Activated T-cell treated with anti-CD3 and anti-CD28 coated beads for 24 hours (primary cell): Measurements from ENCODE around the gene TOR2A.

Experiments used
- DNase-seq: peaks from one replicate; pipeline ENCODE4 v3.0.0-alpha.2; 2020; ENCODE audit warnings: low read depth

The TOR2A gene

DNA sequence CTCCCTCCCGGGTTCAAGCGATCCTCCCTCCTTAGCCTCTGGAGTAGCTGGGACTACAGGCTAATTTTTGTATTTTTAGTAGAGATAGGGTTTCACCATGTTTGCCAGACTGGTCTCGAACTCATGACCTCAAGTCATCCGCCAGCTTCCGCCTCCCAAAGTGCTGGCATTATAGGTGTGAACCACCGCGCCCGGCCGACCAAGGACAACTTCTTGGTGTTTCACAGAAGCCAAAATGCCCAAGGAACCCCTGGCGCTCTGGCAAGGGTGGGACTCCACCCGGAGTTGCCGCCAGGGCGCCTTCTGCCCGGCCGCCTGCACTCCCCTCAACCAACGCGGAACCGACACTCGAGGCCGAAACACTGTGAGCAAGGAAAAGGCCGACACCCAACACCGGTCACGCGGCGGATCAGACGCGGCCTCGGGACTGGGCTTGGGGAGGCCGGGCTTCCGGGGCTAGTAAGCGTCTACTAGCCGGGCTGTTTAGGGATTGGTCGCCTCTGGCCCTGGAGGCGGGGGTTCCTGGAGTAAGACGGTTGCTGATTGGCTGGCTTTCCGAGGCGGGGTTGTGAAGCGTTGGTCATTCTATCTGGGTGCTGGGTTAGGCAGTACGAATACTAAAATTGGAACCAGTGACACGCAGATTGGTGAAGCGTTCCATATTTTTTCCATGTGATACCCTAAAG is 36.0 kb downstream of the TOR2A start:
- peak; percentile 82 for DNase-seq

DNA sequence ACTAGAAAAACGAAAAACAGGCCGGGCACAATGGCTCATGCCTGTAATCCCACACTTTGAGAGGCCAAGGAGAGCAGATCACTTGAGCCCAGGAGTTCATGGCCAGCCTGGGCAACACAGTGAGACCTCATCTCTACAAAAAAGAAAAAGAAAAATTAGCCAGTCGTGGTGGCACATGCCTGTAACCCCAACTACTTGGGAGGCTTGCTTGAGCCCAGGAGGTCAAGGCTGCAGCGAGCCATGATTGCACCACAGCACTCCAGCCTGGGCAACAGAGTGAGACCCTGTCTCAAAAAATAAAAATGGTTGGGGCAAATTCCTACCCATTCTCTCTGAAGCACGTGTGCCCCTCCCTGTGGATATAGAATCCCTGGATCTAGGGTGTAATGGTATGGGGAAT is 36.7 kb downstream of the TOR2A start:
- no peak for DNase-seq

DNA sequence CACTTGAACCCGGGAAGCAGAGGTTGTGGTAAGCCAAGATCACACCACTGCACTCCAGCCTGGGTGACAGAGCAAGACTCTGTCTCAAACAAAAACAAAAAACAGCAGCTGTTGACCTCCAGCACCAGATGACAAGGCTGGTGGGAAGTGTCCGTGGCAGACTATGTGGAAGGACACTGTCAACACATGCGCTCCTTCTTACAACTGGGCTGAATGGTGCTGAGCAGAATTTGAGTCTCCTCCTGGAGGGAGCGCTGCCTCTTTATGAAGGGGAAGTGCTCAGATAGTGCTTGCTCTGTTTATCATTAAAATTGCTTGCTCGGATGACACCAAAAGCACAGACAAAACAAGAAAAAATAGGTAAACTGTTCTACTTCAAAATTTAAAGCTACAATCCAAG is 37.5 kb downstream of the TOR2A start:
- no peak for DNase-seq

DNA sequence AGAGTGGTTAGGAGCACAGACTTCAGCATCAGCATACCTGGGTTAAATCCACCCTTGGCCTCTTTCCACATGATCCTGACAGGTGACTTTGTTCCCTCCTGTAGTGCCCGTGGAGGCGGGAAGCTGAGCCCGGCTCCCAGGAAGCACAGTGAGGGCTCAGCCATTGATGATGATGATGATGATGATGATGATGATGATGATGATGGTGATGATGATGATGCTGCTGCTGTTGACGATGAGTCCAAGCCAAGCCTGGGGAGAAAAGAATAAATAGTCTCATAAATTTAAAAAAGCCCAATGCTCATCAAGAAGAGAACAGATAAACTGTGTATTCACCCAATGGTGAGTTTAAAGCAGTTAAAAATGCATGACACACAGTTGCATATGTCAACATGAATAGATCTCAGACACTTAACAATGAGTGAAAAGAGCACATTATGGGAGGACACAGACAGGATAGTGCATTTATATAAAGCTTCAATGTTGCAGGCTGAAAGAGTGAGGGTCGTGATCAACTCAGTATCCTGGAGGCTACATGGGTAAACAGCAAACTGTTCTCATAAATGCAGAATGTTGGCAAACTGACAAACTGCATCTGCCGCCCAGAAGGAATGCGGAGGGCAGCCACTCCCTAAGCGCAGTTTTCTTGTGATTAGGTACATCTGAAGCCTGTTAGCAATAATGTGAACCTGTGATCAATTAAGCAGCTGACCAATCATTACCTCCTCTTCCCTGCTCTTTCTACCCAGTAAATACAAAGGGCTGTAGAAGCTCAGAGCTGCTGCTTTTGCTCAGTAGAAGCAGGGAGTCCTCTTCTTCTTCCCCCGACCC is 40.0 kb downstream of the TOR2A start:
- DNase-seq, result no peak

DNA sequence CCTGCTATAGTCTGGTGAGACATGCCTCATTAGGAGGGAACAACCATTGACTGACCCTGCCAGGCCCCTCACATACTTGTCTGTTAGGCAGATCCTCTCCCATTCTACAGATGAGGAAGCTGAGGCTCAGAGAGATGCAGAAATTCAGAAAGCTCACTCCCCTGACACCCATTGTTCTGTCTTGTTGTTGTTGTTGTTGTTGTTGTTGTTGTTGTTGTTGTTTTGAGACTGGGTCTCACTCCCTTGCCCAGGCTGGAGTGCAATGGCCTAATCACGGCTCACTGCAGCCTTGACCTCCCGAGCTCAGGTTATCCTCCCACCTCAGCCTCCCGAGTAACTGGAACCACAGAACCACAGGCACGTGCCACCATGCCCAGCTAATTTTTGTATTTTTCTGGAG is 41.4 kb downstream of the TOR2A start:
- no peak for DNase-seq

DNA sequence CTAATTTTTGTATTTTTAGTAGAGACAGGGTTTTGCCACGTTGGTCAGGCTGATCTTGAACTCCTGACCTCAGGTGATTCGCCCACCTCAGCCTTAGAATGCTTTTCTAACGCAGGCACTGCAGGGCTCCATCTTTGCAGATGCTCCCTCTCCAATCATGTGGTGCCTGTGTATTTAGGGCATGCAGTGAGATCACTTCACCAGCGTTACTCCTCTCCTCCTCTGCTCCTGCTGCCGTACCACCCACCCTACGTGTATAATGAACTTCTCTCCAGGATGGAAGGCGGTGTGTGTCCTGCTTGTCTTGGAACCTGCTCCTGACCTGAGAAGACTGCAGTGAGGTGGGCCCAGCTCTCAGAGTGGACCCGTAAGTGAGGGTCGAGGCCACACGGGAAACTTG is 42.0 kb downstream of the TOR2A start:
- DNase-seq, result no peak

DNA sequence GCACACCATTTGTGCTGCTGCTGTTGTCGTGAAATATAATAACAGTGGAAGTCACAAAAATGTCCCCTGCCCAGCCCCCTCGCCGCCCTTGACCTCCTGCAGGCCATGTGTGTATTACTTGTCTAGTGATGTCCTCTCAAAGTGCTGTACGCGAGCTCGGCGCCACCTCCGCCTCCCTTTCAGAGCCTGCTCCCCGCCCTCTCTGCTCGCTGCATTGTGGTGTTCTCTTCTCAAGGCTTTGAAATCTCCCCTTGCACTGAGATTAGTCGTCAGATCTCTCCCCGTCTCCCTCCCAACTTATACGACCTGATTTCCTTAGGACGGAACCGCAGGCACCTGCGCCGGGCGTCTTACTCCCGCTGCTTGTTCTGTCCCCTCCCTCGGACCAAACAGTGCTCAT is 43.0 kb downstream of the TOR2A start:
- DNase-seq, result no peak

DNA sequence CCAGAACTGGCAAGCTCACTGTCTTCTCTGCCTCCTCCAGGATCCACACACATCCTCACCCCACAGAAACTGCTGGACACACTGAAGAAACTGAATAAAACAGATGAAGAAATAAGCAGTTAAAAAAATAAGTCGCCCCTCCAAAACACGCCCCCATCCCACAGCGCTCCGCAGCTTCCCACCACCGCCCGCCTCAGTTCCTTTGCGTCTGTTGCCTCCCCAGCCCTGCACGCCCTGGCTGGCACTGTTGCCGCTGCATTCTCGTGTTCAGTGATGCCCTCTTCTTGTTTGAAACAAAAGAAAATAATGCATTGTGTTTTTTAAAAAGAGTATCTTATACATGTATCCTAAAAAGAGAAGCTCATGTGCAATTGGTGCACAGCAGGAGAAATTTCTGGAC is 44.4 kb downstream of the TOR2A start:
- DNase-seq, result no peak

DNA sequence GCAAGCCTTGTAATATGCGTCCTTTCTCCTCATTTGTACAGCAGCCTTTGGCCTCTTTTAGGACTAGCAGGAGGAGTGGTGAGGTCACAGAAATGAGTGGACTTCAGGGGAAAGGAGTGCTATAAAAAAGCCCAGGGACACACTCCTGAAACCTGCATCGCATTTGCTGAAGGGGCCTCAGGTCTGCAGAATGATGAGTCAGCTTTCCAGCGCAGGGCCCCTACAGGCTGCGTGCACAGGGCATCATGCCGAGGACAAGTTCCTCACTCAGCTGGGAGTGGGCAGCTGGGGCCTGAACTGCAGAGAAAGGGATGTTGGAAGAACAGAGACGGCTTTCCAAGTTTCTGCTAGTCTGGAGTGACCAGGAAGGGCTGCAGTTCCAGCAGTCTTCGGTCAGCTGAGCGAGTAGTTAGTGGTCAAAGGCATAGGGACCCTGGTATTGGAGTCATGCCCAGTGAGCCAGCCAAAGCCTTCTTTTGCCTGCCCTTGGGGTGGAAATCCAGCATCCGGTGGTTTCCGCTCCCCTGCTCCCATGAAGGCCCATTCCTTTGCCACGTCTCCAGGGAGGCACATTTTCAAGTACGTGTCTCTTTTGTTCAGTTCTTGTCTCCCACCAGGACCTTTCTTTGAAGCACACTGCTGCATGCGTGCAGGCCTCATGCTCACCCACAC is 45.6 kb downstream of the TOR2A start:
- DNase-seq, result no peak

DNA sequence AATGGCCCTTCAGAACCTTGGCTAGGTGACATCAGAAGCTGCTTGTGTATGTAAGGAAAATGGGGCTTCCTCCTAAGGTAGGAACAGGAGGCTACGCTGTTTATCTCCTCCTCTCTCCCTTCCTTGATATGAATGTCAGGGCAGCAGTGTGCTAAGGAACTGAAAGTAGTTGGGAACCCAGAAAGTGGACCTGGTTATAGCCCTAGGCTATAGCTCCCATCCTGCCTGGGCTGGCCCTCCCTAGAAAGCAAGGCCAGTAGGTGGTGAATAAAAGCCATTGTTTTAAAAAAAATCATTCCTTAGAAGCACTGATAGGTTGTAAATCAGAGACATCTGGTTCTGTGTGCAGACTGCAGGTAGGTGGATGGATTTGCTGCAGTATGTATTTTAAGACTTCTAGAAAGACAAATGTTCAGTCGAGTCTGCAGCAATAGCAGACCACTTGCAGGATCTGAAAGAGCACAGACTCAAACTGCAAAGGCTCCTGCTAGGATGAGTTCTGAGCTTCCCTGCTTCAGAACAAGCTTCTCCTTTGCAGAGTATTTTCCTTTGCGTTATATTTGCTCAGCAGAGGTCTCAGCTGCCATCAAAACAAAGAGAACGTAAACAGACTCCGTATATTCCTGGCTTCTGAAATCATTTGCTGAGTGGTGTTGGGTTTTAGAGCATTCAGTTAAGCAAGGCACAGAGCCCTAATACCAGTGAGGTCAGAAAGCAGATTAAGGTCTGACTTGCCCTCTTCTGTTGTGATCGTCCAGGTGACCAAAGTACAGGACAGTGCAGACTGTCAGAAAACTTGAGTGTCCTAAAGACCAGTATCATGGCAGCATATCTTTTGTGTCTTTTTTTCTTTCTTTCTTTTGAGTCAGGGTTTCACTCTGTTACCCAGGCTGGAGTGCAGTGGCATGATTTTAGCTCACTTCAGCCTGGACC is 48.4 kb downstream of the TOR2A start:
- DNase-seq, result no peak

DNA sequence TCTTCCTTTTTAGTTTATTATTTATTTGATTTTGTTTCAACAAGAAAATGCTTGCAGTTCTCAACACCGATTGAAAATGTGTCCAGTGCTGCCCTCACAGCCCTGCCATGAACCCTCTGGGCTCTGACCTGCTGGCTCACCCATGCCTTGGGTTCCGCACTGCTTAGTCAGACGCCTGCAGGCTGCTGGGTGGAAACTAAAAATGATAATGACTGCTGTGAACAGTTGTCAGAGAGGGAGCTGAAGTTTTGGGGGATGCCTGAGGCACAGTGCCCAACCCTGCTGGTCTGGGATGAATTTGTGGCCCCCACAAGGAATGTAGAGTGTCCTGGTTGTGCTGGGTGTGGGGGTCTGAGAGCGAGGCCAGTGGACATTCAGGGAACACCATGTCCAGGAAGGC is 50.5 kb downstream of the TOR2A start:
- no peak for DNase-seq

DNA sequence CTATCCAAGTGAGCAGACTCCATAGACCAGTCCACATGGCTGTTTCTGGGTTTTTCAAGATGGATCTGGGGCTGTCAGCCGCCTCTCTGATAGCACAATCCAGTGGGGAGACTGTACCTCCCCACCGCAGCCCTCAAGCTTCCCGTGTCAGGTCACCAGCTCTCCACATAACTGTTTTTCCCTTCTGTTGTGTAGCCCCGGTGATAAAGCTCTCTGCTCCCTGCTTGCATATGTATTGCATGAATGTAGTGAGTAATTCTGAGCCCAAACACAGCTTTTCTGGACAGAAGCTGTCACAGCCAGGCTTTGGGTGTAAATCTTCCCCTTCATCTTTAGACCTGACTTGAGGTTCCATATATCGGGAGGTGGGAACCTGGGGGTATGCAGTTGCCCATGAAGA is 51.4 kb downstream of the TOR2A start:
- DNase-seq, result no peak

DNA sequence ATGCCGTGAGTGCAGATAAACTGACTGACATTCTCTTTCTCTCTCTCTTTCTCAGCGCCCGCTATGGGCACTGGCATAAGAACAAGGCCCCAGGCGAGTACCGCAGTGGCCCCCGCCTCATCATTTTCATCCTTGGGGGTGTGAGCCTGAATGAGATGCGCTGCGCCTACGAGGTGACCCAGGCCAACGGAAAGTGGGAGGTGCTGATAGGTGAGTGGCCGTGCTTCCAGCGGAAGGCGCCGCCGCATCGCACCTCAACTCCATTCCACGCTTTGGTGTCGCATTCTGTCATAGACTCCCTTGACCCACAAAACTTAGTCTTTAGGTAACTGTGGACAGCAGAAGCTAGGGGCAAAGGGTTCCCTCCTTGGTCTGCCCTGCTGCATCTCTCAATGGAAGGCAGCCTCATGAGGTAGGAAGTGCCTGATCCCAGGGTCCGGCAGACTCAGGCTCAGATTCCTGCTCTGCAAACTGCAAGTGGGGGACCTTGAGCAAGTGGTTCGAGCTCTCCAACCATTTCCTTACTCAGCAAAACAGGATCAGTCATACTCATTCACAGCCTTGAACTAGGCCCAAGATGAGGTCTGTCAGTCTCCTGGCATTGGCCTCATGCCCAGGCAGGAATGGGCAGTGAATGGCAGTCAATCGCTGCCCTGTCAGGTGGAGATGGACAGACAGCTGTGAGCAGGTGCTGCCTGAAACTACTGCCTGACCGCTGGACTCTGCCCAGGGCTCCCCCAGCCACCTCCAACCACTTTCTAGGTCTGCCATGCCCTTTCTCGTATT is 52.5 kb downstream of the TOR2A start:
- no peak for DNase-seq
